OCI-LY3 (cell line): ENCODE data around the gene GPC3.

Experiments used
- EZH2phosphoT487 ChIP-seq: fragments of 200-600 bp; shearing (Covaris generic); IDR thresholded peaks from 2 replicates; pipeline ENCODE4 v1.6.1; 2018; ENCODE audit warnings: antibody characterized with exemption, mixed run types, low read depth
- TF ChIP-seq, protein P1 (sequence below): fragments of 200-600, 300-600 bp; sonication (generic); IDR thresholded peaks from 2 replicates; pipeline ENCODE4 v1.5.1; 2014; ENCODE audit warnings: antibody characterized with exemption, low read length, low read depth

DNA sequence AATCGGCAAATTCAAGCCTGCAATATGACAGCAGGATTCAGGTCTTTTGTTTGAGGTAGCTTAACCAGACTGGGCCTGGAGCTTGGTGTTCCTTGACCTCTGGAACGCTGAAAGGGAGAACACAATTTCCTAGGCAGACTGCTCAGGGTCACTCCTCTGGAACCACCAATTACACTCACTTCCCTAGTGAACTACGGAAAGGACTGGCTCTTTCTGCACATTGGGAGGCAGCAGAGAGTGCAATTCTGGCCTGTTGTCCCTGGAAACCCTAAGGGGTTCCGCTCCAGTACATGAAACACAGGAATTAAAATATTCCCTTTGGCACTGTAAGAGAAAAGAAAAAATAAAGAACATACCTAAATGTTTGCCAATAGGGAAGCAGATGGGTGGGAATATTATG is 58.6 kb downstream of the GPC3 start:
- TF ChIP-seq, protein P1, sequence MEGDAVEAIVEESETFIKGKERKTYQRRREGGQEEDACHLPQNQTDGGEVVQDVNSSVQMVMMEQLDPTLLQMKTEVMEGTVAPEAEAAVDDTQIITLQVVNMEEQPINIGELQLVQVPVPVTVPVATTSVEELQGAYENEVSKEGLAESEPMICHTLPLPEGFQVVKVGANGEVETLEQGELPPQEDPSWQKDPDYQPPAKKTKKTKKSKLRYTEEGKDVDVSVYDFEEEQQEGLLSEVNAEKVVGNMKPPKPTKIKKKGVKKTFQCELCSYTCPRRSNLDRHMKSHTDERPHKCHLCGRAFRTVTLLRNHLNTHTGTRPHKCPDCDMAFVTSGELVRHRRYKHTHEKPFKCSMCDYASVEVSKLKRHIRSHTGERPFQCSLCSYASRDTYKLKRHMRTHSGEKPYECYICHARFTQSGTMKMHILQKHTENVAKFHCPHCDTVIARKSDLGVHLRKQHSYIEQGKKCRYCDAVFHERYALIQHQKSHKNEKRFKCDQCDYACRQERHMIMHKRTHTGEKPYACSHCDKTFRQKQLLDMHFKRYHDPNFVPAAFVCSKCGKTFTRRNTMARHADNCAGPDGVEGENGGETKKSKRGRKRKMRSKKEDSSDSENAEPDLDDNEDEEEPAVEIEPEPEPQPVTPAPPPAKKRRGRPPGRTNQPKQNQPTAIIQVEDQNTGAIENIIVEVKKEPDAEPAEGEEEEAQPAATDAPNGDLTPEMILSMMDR, result no peak
- no peak for TF ChIP-seq EZH2phosphoT487
